Stimulated activated naive CD8-positive, alpha-beta T cell treated with anti-CD3 and anti-CD28 coated beads, Interleukin-15, amount 100 ng/mL, for 72 hours (primary cell): ENCODE data around the gene MICAL1.

Source experiments
- ATAC-seq: fragments of 150-1000 bp; cut with Tn5 transposase; 2 replicates; pipeline ENCODE4 v1.10.0; 2021; ENCODE audit warnings: mild to moderate bottlenecking, moderate library complexity
- DNase-seq, 2 donors: peaks; one replicate each; pipeline ENCODE4 v3.0.0; 2021 to 2022
- H3K27ac Mint-ChIP-seq, 2 donors: one replicate each; pipeline ENCODE4 v1.8.0; 2022; ENCODE audit warnings: mild to moderate bottlenecking in 2 of 2, mixed read lengths in 2 of 2, moderate library complexity in 2 of 2
- H3K27me3 Mint-ChIP-seq: one replicate; pipeline ENCODE4 v1.8.0; 2022; ENCODE audit warnings: mixed read lengths
- H3K4me1 Mint-ChIP-seq: one replicate; pipeline ENCODE4 v1.8.0; 2022; ENCODE audit warnings: mild to moderate bottlenecking, mixed read lengths
- H3K4me3 Mint-ChIP-seq, 2 donors: one replicate each; pipeline ENCODE4 v1.8.0; 2022; ENCODE audit warnings: mild to moderate bottlenecking in 2 of 2, mixed read lengths in 2 of 2, moderate library complexity in 1 of 2
- H3K9me3 Mint-ChIP-seq, 2 donors: one replicate each; pipeline ENCODE4 v1.8.0; 2022; ENCODE audit warnings: mixed read lengths in 2 of 2

Gene MICAL1

DNA sequence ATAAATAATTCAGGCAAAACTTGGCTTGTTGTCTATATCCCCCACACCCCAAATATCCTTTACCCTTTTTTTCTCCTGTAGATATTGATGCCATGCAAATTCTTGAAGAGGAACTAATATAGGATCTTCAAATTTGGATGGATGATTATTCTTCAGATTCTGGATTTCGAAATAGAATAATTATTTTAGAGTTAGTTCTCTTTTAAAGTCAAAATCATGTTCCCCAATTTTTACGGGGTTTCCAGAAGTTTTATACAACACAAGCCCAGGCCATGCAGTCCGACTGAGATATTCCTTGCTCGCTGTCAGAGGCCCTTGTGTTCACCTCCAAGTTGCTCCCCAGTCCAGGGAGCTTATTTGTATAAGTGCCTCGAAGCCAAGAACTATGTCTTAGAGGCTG, 19.5 kb downstream of the MICAL1 start:
- H3K27me3 Mint-ChIP-seq = no peaks in the 10 kb centered on the region
- ATAC-seq (no peak), DNase-seq (no peak)
- H3K4me3 Mint-ChIP-seq = no peak overlapping the region
- no peaks in the 10 kb centered on the region for H3K9me3 Mint-ChIP-seq
- H3K27ac Mint-ChIP-seq = no peak overlapping the region
- peaks cover under 1% of the 10 kb centered on the region for H3K4me1 Mint-ChIP-seq

GRCh38 chr6:109434456-109434855, 21.1 kb downstream of the MICAL1 start:
- H3K9me3 Mint-ChIP-seq = no peaks in the 10 kb centered on the region
- no peak overlapping the region for H3K27ac Mint-ChIP-seq
- ATAC-seq = no peak
- DNase-seq = no peak
- H3K4me1 Mint-ChIP-seq = no peaks in the 10 kb centered on the region
- no peak overlapping the region for H3K4me3 Mint-ChIP-seq
- peaks cover under 1% of the 10 kb centered on the region for H3K27me3 Mint-ChIP-seq

GRCh38 chr6:109429496-109429895, 26.1 kb downstream of the MICAL1 start:
- H3K4me3 Mint-ChIP-seq = no peak overlapping the region
- no peaks in the 10 kb centered on the region for H3K9me3 Mint-ChIP-seq
- H3K4me1 Mint-ChIP-seq = peaks cover 5% of the 10 kb centered on the region
- DNase-seq (no peak), ATAC-seq (no peak)
- peaks cover 8% of the 10 kb centered on the region for H3K27me3 Mint-ChIP-seq
- peak overlapping the region in 1 of 2 donors; percentile 3 for H3K27ac Mint-ChIP-seq

- Mint-ChIP-seq H3K27ac (no peak overlapping the region), H3K4me3 (no peak overlapping the region), H3K4me1 (peaks cover 5% of the 10 kb centered on the region), H3K27me3 (peaks cover 8% of the 10 kb centered on the region), H3K9me3 (no peaks in the 10 kb centered on the region)
- ATAC-seq = no peak
- no peak for DNase-seq
Observed at GRCh38 chr6:109428889-109429477, 26.6 kb downstream of the MICAL1 start.

DNA sequence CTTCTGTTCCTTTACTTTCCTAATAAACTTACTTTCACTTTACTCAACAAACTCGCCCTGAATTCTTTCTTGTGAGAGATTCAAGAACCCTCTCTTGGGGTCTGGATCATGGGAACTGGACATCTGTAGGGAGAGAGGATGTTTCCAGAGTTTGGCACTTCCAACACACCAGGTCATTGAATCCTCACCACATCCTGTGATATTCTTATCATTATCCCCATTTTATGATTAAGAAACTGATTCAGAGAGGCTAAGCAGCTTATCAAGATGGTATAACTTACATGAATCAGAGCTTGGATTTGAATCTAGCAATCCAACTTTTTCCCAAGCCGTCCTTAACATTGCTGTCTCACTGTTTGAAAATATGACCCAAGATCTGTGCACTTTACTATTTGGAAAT, 30.6 kb downstream of the MICAL1 start:
- Mint-ChIP-seq H3K4me1 (peaks cover 5% of the 10 kb centered on the region), H3K4me3 (no peak overlapping the region), H3K27ac (peak overlapping the region in 1 of 2 donors; percentile 6), H3K27me3 (peaks cover 8% of the 10 kb centered on the region), H3K9me3 (no peaks in the 10 kb centered on the region)
- no peak for ATAC-seq
- no peak for DNase-seq

DNA sequence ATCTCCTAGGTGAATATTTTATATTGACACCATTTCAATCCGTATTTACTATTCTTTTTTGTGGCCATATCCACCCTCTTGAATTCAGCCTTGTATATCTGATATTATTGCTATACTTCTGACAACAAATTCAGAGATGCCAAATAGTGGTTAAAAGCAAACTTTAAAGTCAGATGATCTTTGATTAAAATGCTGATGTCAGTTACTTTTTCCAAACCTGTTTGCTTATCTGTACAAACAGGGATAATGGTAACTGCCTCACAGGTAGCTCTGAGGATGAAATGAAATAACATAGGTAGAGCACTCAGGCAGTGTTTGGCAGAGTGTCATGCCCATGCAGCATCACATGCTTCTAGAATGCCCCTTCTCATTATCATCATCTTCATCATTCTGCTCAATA, 34.4 kb downstream of the MICAL1 start:
- H3K9me3 Mint-ChIP-seq = no peaks in the 10 kb centered on the region
- ATAC-seq = no peak

DNA sequence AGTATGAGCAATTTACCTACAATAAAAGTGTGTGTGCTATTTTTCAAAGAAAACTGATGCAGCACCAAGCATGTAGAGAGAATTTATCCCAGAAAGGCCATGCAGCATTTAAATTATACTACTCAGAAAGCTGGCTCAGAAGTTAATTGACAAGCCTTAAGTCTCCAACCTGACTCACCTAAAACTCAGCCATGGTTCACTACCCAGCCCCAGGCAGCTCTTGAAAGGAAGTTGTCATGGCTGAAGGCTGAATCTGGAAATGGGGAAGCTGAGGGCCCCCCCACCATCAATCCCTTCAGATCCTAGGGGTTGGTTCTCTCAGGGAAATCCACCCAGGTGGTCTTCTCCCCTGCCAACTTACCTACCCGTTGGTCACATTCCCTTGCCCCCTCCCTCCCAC, 34.8 kb downstream of the MICAL1 start:
- Mint-ChIP-seq H3K27ac (peak overlapping the region in 1 of 2 donors; percentile 25), H3K9me3 (no peaks in the 10 kb centered on the region), H3K27me3 (no peaks in the 10 kb centered on the region), H3K4me3 (no peak overlapping the region), H3K4me1 (peaks cover 5% of the 10 kb centered on the region)
- ATAC-seq (no peak), DNase-seq (no peak)

More for the DNA sequence above, 34.4 kb downstream of the MICAL1 start:
- no peak for DNase-seq
- Mint-ChIP-seq H3K27me3 (no peaks in the 10 kb centered on the region), H3K4me3 (no peak overlapping the region), H3K4me1 (peaks cover 5% of the 10 kb centered on the region), H3K27ac (no peak overlapping the region)

DNA sequence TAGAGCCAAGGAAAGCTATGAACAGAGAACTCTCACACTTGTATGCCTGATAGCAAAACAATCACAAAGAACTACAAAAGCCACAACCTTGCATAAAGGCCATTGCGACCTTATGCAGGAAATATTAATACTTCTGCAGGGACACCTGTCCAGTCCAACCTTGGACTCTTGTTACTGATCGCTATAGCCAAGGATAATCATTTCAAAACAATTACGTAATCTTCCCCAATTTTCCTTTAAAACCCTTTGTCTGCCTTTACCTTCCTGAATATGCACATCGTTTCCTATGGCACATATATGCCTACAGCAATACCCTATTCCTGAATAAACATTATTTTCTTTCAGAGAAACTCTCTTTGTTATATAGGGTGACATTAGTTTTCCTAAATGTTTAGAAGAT, 37.9 kb downstream of the MICAL1 start:
- H3K27ac Mint-ChIP-seq = no peak overlapping the region
- H3K9me3 Mint-ChIP-seq = peaks cover 0 to 6% of the 10 kb centered on the region in 2 donors
- DNase-seq (no peak), ATAC-seq (no peak)
- no peaks in the 10 kb centered on the region for H3K27me3 Mint-ChIP-seq
- no peak overlapping the region for H3K4me3 Mint-ChIP-seq
- H3K4me1 Mint-ChIP-seq = no peaks in the 10 kb centered on the region

DNA sequence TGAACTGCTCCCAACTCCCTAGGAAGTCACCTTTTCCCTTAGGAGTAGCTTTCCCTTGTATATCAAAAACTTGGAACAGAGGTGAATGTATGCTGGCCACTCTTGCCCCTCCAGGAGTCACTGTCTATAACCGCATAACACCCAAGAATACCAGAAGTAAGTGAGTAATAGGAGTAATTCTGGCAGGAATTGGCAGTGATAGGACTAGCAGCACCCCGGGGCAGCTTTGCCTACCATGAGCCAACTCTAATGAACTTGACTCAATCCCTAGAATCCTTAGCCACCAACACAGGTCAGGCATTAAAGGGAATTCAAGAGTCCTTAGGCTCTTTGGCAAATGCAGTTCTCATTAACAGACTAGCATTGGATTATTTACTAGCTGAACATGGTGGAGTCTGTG, 44.5 kb downstream of the MICAL1 start:
- Mint-ChIP-seq H3K4me1 (no peaks in the 10 kb centered on the region), H3K9me3 (peaks cover 0 to 6% of the 10 kb centered on the region in 2 donors), H3K4me3 (no peak overlapping the region), H3K27ac (no peak overlapping the region), H3K27me3 (no peaks in the 10 kb centered on the region)
- no peak for DNase-seq
- ATAC-seq = no peak

DNA sequence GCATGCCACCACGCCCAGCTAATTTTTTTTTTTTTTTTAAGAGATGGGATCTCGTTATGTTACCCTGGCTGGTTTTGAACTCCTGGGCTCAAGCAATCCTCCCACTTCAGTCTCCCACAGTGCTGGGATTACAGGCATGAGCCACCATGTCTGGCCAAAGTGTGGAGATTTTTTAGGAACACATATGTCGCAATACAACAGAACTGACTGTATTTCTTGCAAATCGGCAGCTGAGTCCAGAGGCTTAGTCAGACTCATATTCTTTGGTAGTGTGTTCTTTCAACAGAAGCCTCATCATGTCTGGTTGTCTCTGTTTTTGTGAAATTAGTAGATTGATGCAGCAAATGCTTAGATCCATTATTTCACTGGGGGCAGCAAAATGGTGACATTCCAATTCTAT, 49.4 kb downstream of the MICAL1 start:
- no peak overlapping the region for H3K4me3 Mint-ChIP-seq
- H3K27ac Mint-ChIP-seq = no peak overlapping the region
- no peak for DNase-seq
- H3K27me3 Mint-ChIP-seq = no peaks in the 10 kb centered on the region
- H3K9me3 Mint-ChIP-seq = no peaks in the 10 kb centered on the region
- no peak for ATAC-seq
- no peaks in the 10 kb centered on the region for H3K4me1 Mint-ChIP-seq

GRCh38 chr6:109397020-109397419, 58.6 kb downstream of the MICAL1 start:
- Mint-ChIP-seq H3K4me1 (peaks cover 7% of the 10 kb centered on the region), H3K9me3 (no peaks in the 10 kb centered on the region), H3K27me3 (no peaks in the 10 kb centered on the region)

DNA sequence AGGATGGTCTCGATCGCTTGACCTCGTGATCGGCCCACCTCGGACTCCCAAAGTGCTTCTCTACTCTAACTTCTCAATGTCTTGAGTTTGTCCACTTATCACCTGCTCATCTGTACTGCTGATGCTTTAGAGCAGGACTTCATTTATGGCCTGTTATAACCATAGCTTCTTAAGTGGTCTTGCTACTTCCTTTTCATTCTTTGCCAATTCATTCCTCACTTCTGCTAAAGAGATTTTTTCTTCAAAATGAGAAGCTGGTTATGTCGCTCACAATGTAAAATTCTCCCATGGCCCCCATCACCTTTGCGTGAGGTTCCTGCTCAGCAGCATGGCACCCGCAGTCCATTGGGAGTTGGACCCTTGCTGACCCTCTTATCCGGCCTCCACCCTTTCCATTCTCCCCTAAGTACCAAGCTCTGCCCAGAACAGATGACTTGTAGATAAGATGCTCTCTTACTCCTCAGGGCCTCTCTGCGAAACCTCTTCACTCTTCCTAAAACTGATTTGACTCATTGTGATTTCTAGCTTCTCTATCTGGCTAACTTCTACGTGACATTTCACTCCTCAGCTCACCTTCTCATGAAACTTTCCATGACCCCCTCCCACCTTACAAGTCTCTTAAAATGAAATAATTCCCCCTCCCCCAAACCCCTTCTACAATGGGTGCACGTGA, 59.4 kb downstream of the MICAL1 start:
- H3K4me3 Mint-ChIP-seq = no peak overlapping the region
- H3K4me1 Mint-ChIP-seq = peaks cover 7% of the 10 kb centered on the region
- H3K27me3 Mint-ChIP-seq = no peaks in the 10 kb centered on the region
- no peak overlapping the region for H3K27ac Mint-ChIP-seq
- ATAC-seq = no peak
- H3K9me3 Mint-ChIP-seq = no peaks in the 10 kb centered on the region
- no peak for DNase-seq

More at GRCh38 chr6:109397020-109397419, 58.6 kb downstream of the MICAL1 start:
- no peak overlapping the region for H3K4me3 Mint-ChIP-seq
- no peak for DNase-seq
- H3K27ac Mint-ChIP-seq = no peak overlapping the region
- no peak for ATAC-seq
